ENCODE results near the gene MSTN. TPM values are rescaled to one million over a fixed set of nuclear protein-coding genes. Genes with fewer than 3 reads are reported as not detected.

Gene MSTN
- total and polyA plus RNA-seq, 2 of the 4 experiments (the other 2 are of a cell fraction): under 0.01 TPM; not detected in 1

DNA sequence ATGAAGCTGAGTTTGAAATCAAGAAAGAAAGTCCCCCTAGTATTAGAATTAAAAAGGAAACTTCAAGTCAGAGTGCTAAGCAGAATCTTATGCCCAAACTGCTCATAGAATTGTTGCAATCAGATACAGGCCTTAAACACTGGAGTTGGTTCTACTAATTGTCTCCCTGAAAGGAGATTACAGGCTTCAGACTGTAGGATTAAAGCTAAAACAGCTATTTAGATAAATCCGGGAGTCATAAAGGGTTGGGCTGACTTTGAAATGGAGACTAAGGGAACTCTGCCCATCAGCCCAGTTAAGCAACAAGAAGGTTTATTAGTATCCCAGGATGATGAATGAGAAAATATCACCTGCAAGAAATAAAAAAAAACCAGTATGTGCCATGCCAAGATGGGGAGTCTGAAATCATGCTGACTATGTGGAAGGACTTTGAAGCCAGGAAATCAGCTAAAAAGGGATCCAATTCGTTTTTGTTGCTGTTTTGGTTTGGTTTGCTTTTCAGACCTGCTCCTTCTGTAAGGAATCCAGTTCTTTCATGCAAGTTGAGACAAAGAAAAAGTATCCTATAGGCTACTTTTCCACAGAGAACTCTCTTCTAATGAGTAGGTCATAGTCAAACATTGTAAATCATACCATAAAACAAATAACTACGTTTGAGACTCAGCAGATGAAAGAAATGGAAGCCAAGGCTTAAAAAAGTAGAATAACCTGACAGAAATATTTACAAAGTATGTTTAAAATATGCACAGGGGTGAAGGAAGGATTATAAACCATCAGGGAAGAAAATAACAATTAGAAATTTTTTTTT, 37.6 kb upstream of the MSTN start (continued):
- TF ChIP-seq MAZ (IDR thresholded peaks at IDR 0.05; ENCODE audit: borderline replicate concordance, low read depth, low read length): no peak

DNA sequence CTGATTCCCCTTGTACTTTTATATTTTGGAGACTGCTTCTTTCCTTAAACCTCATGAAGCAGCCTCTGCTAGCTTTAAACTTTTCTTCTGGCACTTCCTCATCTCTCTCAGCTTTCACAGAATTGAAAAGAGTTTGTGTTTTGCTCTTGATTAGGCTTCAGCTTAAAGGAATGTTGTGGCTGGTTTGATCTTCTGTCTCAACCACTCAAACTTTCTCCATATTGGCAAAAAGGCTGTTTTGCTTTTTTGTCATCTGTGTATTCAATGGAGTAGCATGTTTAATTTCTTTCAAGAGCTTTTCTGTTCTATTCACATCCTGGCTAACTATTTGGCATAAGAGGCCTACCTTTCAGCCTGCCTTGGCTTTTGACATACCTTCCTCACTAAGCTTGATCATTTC, 36.3 kb upstream of the MSTN start:
- Histone ChIP-seq H3K36me3 (ENCODE audit: control insufficient read depth, insufficient read depth, low read length) (no peaks in the 10 kb centered on the region), H2BK15ac (ENCODE audit: low read depth, low read length) (no peak overlapping the region), H3K9ac (ENCODE audit: low read depth, low read length) (no peak overlapping the region), H3K4me2 (ENCODE audit: low read depth, low read length) (no peak overlapping the region), H4K8ac (ENCODE audit: low read depth in 2 of 2, low read length in 2 of 2) (no peak overlapping the region), H3K56ac (ENCODE audit: extremely low read depth, insufficient read depth, low read length) (no peak overlapping the region), H3K18ac (ENCODE audit: low read depth, low read length) (no peak overlapping the region), H3K4ac (ENCODE audit: low read depth, low read length) (no peak overlapping the region), H3K4me3 (ENCODE audit: insufficient read depth, low read depth, low read length) (no peak overlapping the region), H2AK9ac (replicated peaks; ENCODE audit: low read depth, low read length, poor library complexity) (no peak overlapping the region), H2BK120ac (ENCODE audit: low read depth, low read length) (no peak overlapping the region), H2BK5ac (ENCODE audit: low read depth, low read length, poor library complexity, severe bottlenecking) (no peak overlapping the region), H3K27ac (ENCODE audit: insufficient read depth, low read length) (no peak overlapping the region), H4K20me1 (ENCODE audit: insufficient read depth, low read length) (no peaks in the 10 kb centered on the region), H3K9me1 (ENCODE audit: insufficient read depth, low read length) (no peaks in the 10 kb centered on the region), H2BK20ac (ENCODE audit: low read depth, low read length) (no peak overlapping the region), H2AK5ac (ENCODE audit: low read depth, low read length) (no peak overlapping the region), H4K5ac (ENCODE audit: low read depth, low read length) (no peak overlapping the region), H2AFZ (replicated peaks; ENCODE audit: low read length, poor library complexity) (no peak overlapping the region), H3K79me1 (ENCODE audit: low read depth in 1 of 2, low read length in 2 of 2) (no peaks in the 10 kb centered on the region), H3K14ac (replicated peaks; ENCODE audit: low read depth, low read length) (no peak overlapping the region), H4K91ac (ENCODE audit: insufficient read depth, low read depth, low read length) (no peak overlapping the region), H3K9me3 (ENCODE audit: control insufficient read depth, insufficient read depth, low read length) (no peaks in the 10 kb centered on the region; the same call in none of the 2 replicates), H3K23ac (ENCODE audit: low read depth, low read length) (no peak overlapping the region), H3K4me1 (ENCODE audit: control insufficient read depth, insufficient read depth, low read length) (no peaks in the 10 kb centered on the region; the same call in 1 of the 2 replicates), H3K27me3 (ENCODE audit: control insufficient read depth, insufficient read depth, low read length) (no peaks in the 10 kb centered on the region)
- POLR2A ChIA-PET (ENCODE audit: unreplicated experiment): no interaction called here
- ATAC-seq (ENCODE audit: low read depth): no peak
- intact Hi-C loops (cut with micrococcal nuclease) (no loop called here), in situ Hi-C loops (cut with MboI; ENCODE audit: low sequenced_read_pairs) (loop anchor here (10.0 kb wide), 1 partner anchor 186 kb away; no protein-coding TSS in a partner anchor), dilution Hi-C loops (cut with HindIII; ENCODE audit: low sequenced_read_pairs, unreplicated experiment) (no loop called here)
- CTCF ChIA-PET: interaction anchor here (0.8 kb wide), 1 partner anchor 23 kb away, joined by 3 read pairs; no protein-coding TSS in a partner anchor
- no peak for DNase-seq
- no TSS peak for BruUV-seq (replicated peaks)
- TF ChIP-seq POLR2A (IDR thresholded peaks at IDR 0.05; ENCODE audit: low read depth, low read length): no peak
- TF ChIP-seq, protein P1, sequence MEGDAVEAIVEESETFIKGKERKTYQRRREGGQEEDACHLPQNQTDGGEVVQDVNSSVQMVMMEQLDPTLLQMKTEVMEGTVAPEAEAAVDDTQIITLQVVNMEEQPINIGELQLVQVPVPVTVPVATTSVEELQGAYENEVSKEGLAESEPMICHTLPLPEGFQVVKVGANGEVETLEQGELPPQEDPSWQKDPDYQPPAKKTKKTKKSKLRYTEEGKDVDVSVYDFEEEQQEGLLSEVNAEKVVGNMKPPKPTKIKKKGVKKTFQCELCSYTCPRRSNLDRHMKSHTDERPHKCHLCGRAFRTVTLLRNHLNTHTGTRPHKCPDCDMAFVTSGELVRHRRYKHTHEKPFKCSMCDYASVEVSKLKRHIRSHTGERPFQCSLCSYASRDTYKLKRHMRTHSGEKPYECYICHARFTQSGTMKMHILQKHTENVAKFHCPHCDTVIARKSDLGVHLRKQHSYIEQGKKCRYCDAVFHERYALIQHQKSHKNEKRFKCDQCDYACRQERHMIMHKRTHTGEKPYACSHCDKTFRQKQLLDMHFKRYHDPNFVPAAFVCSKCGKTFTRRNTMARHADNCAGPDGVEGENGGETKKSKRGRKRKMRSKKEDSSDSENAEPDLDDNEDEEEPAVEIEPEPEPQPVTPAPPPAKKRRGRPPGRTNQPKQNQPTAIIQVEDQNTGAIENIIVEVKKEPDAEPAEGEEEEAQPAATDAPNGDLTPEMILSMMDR (conservative IDR thresholded peaks at IDR 0.05; ENCODE audit: low read depth, low read length): no peak
- TF ChIP-seq MAFK (IDR thresholded peaks at IDR 0.05; ENCODE audit: low read depth, low read length): no peak
- no peak for TF ChIP-seq MXI1 (IDR thresholded peaks at IDR 0.05; ENCODE audit: borderline replicate concordance, low read depth, low read length)
- TF ChIP-seq MAZ (IDR thresholded peaks at IDR 0.05; ENCODE audit: borderline replicate concordance, low read depth, low read length): no peak
- no peak for TF ChIP-seq RAD21 (IDR thresholded peaks at IDR 0.05; ENCODE audit: low read length)
- TF ChIP-seq NFE2L2 (IDR thresholded peaks at IDR 0.05; ENCODE audit: low read depth, low read length): no peak
- TF ChIP-seq BHLHE40 (IDR thresholded peaks at IDR 0.05; ENCODE audit: low read depth, low read length): no peak
- TF ChIP-seq SMC3 (IDR thresholded peaks at IDR 0.05; ENCODE audit: low read depth, low read length): no peak
- no peak for TF ChIP-seq RFX5 (IDR thresholded peaks at IDR 0.05; ENCODE audit: low read depth, low read length)
- no peak for TF ChIP-seq CEBPB (IDR thresholded peaks at IDR 0.05; ENCODE audit: low read depth, low read length)
- TF ChIP-seq, protein P2, sequence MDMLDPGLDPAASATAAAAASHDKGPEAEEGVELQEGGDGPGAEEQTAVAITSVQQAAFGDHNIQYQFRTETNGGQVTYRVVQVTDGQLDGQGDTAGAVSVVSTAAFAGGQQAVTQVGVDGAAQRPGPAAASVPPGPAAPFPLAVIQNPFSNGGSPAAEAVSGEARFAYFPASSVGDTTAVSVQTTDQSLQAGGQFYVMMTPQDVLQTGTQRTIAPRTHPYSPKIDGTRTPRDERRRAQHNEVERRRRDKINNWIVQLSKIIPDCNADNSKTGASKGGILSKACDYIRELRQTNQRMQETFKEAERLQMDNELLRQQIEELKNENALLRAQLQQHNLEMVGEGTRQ (IDR thresholded peaks at IDR 0.05; ENCODE audit: low read depth, low read length): no peak
- TF ChIP-seq RCOR1 (IDR thresholded peaks at IDR 0.05; ENCODE audit: insufficient replicate concordance, low read length): no peak
- no peak for TF ChIP-seq FOS (IDR thresholded peaks at IDR 0.05; ENCODE audit: low read depth, low read length)
- TF ChIP-seq CHD1 (IDR thresholded peaks at IDR 0.05; ENCODE audit: low read depth, low read length): no peak
